SK-N-SH treated with all-trans-retinoic acid at 6 μM for 48 hours (cell line): ENCODE measurements around the gene AGGF1.

ENCODE experiments used
- ATAC-seq: fragments of 200-7000 bp; cut with Tn5 transposase; 3 replicates; pipeline ENCODE4 v1.9.1; 2020; ENCODE audit warnings: mild to moderate bottlenecking, moderate library complexity
- ARNTL ChIP-seq: fragments of 450-650 bp; formaldehyde crosslinking; IDR thresholded peaks from 2 replicates; pipeline ENCODE4 v1.5.0; 2020; ENCODE audit warnings: low read depth, mild to moderate bottlenecking, moderate library complexity, borderline replicate concordance
- BACH2 ChIP-seq: fragments of 250-450 bp; sonication (Bioruptor Pico); IDR thresholded peaks from 2 replicates; pipeline ENCODE4 v1.9.0; 2021; ENCODE audit warnings: mild to moderate bottlenecking, borderline replicate concordance
- CSDC2 ChIP-seq: fragments of 250-450 bp; sonication (Bioruptor Pico); IDR thresholded peaks from 2 replicates; pipeline ENCODE4 v1.5.0; 2020; ENCODE audit warnings: mild to moderate bottlenecking, moderate library complexity
- ESRRG ChIP-seq: fragments of 250-450 bp; sonication (Bioruptor Pico); IDR thresholded peaks from 2 replicates; pipeline ENCODE4 v1.6.1; 2021; ENCODE audit warnings: mild to moderate bottlenecking
- GLIS3 ChIP-seq: fragments of 250-450 bp; sonication (Bioruptor Pico); IDR thresholded peaks from 2 replicates; pipeline ENCODE4 v1.5.0; 2020; ENCODE audit warnings: mild to moderate bottlenecking, moderate library complexity
- ISL1 ChIP-seq: fragments of 250-450 bp; sonication (Bioruptor Pico); IDR thresholded peaks from 2 replicates; pipeline ENCODE4 v2.1.2; 2022; ENCODE audit warnings: mild to moderate bottlenecking, moderate library complexity
- OSR1 ChIP-seq: fragments of 250-450 bp; sonication (Bioruptor Pico); IDR thresholded peaks from 2 replicates; pipeline ENCODE4 v1.8.0; 2022; ENCODE audit warnings: moderate library complexity, mild to moderate bottlenecking, inconsistent platforms
- PPARA ChIP-seq: fragments of 250-450 bp; sonication (Bioruptor Pico); IDR thresholded peaks from 2 replicates; pipeline ENCODE4 v1.5.0; 2020; ENCODE audit warnings: mild to moderate bottlenecking, borderline replicate concordance
- RARB ChIP-seq: fragments of 250-450 bp; sonication (Bioruptor Pico); IDR thresholded peaks from 2 replicates; pipeline ENCODE4 v1.8.0; 2021; ENCODE audit warnings: mild to moderate bottlenecking, moderate library complexity
- SNAI2 ChIP-seq: fragments of 250-450 bp; sonication (Bioruptor Pico); IDR thresholded peaks from 2 replicates; pipeline ENCODE4 v1.5.0; 2020; ENCODE audit warnings: mild to moderate bottlenecking, moderate library complexity
- TCF4 ChIP-seq: fragments of 250-450 bp; sonication (Bioruptor Pico); IDR thresholded peaks from 2 replicates; pipeline ENCODE4 v1.8.0; 2021; ENCODE audit warnings: mild to moderate bottlenecking, moderate library complexity, borderline replicate concordance
- ZC3H10 ChIP-seq: fragments of 250-450 bp; sonication (Bioruptor Pico); IDR thresholded peaks from 2 replicates; pipeline ENCODE4 v1.5.1; 2021; ENCODE audit warnings: mild to moderate bottlenecking, moderate library complexity
- ZFP3 ChIP-seq: fragments of 250-450 bp; sonication (Bioruptor Pico); IDR thresholded peaks from 2 replicates; pipeline ENCODE4 v1.5.0; 2020; ENCODE audit warnings: mild to moderate bottlenecking, moderate library complexity
- ZFP30 ChIP-seq: fragments of 450-650 bp; formaldehyde crosslinking; IDR thresholded peaks from 2 replicates; pipeline ENCODE4 v1.5.0; 2022; ENCODE audit warnings: mild to moderate bottlenecking, moderate library complexity
- ZNF565 ChIP-seq: fragments of 450-650 bp; formaldehyde crosslinking; conservative IDR thresholded peaks from 2 replicates; pipeline ENCODE4 v1.5.0; 2020; ENCODE audit warnings: low read depth, mild to moderate bottlenecking, moderate library complexity
- ZNF70 ChIP-seq: fragments of 450-650 bp; formaldehyde crosslinking; IDR thresholded peaks from 2 replicates; pipeline ENCODE4 v1.5.0; 2020; ENCODE audit warnings: mild to moderate bottlenecking, moderate library complexity
- ZNF8 ChIP-seq: fragments of 450-650 bp; formaldehyde crosslinking; IDR thresholded peaks from 2 replicates; pipeline ENCODE4 v1.5.0; 2020; ENCODE audit warnings: mild to moderate bottlenecking, moderate library complexity
- TF ChIP-seq, protein P1 (sequence below): fragments of 250-450 bp; sonication (Bioruptor Pico); IDR thresholded peaks from 2 replicates; pipeline ENCODE4 v1.8.0; 2021; ENCODE audit warnings: low read depth, mild to moderate bottlenecking, moderate library complexity, borderline replicate concordance
- TF ChIP-seq, protein P2 (sequence below): fragments of 250-450 bp; sonication (Bioruptor Pico); IDR thresholded peaks from 2 replicates; pipeline ENCODE4 v1.5.0; 2020; ENCODE audit warnings: mild to moderate bottlenecking, moderate library complexity
- TF ChIP-seq, protein P3 (sequence below): fragments of 250-450 bp; sonication (Bioruptor Pico); IDR thresholded peaks from 2 replicates; pipeline ENCODE4 v1.5.1; 2021; ENCODE audit warnings: mild to moderate bottlenecking, moderate library complexity
- TF ChIP-seq, protein P4 (sequence below): fragments of 250-450 bp; sonication (Bioruptor Pico); IDR thresholded peaks from 2 replicates; pipeline ENCODE4 v1.5.1; 2020; ENCODE audit warnings: low read depth, mild to moderate bottlenecking, moderate library complexity
- TF ChIP-seq, protein P5 (sequence below): fragments of 250-450 bp; sonication (Bioruptor Pico); IDR thresholded peaks from 2 replicates; pipeline ENCODE4 v1.8.0; 2020; ENCODE audit warnings: mild to moderate bottlenecking, moderate library complexity, borderline replicate concordance

The AGGF1 gene

GRCh38 chr5:77008413-77008812, 21.8 kb upstream of the AGGF1 start:
- no peak; the same call in 2 of the 3 replicates for ATAC-seq
- no peak; the same call in 1 of the 2 replicates for TF ChIP-seq TCF4 (CRISPR knock-in tag)
- TF ChIP-seq, protein P1, sequence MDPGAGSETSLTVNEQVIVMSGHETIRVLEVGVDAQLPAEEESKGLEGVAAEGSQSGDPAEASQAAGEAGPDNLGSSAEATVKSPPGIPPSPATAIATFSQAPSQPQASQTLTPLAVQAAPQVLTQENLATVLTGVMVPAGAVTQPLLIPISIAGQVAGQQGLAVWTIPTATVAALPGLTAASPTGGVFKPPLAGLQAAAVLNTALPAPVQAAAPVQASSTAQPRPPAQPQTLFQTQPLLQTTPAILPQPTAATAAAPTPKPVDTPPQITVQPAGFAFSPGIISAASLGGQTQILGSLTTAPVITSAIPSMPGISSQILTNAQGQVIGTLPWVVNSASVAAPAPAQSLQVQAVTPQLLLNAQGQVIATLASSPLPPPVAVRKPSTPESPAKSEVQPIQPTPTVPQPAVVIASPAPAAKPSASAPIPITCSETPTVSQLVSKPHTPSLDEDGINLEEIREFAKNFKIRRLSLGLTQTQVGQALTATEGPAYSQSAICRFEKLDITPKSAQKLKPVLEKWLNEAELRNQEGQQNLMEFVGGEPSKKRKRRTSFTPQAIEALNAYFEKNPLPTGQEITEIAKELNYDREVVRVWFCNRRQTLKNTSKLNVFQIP (CRISPR knock-in tag), result peak; percentile 69; the same call in 1 of the 2 replicates
- peak; percentile 86 for TF ChIP-seq ISL1 (CRISPR knock-in tag)
- TF ChIP-seq GLIS3 (CRISPR knock-in tag), result peak; percentile 89
- TF ChIP-seq ESRRG (CRISPR knock-in tag), result 0 out of 2 replicates have a peak, but pooled peaks have one; percentile 56
- TF ChIP-seq CSDC2, result 0 out of 2 replicates have a peak, but pooled peaks have one; percentile 57
- 0 out of 2 replicates have a peak, but pooled peaks have one; percentile 43 for TF ChIP-seq ZFP3 (CRISPR knock-in tag)
- TF ChIP-seq ZC3H10, result 0 out of 2 replicates have a peak, but pooled peaks have one; percentile 41
- peak; percentile 9; the same call in 1 of the 2 replicates for TF ChIP-seq ZFP30
- TF ChIP-seq, protein P2, sequence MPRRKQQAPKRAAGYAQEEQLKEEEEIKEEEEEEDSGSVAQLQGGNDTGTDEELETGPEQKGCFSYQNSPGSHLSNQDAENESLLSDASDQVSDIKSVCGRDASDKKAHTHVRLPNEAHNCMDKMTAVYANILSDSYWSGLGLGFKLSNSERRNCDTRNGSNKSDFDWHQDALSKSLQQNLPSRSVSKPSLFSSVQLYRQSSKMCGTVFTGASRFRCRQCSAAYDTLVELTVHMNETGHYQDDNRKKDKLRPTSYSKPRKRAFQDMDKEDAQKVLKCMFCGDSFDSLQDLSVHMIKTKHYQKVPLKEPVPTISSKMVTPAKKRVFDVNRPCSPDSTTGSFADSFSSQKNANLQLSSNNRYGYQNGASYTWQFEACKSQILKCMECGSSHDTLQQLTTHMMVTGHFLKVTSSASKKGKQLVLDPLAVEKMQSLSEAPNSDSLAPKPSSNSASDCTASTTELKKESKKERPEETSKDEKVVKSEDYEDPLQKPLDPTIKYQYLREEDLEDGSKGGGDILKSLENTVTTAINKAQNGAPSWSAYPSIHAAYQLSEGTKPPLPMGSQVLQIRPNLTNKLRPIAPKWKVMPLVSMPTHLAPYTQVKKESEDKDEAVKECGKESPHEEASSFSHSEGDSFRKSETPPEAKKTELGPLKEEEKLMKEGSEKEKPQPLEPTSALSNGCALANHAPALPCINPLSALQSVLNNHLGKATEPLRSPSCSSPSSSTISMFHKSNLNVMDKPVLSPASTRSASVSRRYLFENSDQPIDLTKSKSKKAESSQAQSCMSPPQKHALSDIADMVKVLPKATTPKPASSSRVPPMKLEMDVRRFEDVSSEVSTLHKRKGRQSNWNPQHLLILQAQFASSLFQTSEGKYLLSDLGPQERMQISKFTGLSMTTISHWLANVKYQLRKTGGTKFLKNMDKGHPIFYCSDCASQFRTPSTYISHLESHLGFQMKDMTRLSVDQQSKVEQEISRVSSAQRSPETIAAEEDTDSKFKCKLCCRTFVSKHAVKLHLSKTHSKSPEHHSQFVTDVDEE (CRISPR knock-in tag), result 0 out of 2 replicates have a peak, but pooled peaks have one; percentile 61
- no peak for TF ChIP-seq SNAI2
- TF ChIP-seq OSR1 (CRISPR knock-in tag), result no peak
- TF ChIP-seq, protein P3, sequence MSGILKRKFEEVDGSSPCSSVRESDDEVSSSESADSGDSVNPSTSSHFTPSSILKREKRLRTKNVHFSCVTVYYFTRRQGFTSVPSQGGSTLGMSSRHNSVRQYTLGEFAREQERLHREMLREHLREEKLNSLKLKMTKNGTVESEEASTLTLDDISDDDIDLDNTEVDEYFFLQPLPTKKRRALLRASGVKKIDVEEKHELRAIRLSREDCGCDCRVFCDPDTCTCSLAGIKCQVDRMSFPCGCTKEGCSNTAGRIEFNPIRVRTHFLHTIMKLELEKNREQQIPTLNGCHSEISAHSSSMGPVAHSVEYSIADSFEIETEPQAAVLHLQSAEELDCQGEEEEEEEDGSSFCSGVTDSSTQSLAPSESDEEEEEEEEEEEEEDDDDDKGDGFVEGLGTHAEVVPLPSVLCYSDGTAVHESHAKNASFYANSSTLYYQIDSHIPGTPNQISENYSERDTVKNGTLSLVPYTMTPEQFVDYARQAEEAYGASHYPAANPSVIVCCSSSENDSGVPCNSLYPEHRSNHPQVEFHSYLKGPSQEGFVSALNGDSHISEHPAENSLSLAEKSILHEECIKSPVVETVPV, result no peak
- TF ChIP-seq RARB (CRISPR knock-in tag), result no peak
- TF ChIP-seq, protein P4, sequence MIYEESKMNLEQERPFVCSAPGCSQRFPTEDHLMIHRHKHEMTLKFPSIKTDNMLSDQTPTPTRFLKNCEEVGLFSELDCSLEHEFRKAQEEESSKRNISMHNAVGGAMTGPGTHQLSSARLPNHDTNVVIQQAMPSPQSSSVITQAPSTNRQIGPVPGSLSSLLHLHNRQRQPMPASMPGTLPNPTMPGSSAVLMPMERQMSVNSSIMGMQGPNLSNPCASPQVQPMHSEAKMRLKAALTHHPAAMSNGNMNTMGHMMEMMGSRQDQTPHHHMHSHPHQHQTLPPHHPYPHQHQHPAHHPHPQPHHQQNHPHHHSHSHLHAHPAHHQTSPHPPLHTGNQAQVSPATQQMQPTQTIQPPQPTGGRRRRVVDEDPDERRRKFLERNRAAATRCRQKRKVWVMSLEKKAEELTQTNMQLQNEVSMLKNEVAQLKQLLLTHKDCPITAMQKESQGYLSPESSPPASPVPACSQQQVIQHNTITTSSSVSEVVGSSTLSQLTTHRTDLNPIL, result peak; percentile 61; the same call in 1 of the 2 replicates
- TF ChIP-seq, protein P5, sequence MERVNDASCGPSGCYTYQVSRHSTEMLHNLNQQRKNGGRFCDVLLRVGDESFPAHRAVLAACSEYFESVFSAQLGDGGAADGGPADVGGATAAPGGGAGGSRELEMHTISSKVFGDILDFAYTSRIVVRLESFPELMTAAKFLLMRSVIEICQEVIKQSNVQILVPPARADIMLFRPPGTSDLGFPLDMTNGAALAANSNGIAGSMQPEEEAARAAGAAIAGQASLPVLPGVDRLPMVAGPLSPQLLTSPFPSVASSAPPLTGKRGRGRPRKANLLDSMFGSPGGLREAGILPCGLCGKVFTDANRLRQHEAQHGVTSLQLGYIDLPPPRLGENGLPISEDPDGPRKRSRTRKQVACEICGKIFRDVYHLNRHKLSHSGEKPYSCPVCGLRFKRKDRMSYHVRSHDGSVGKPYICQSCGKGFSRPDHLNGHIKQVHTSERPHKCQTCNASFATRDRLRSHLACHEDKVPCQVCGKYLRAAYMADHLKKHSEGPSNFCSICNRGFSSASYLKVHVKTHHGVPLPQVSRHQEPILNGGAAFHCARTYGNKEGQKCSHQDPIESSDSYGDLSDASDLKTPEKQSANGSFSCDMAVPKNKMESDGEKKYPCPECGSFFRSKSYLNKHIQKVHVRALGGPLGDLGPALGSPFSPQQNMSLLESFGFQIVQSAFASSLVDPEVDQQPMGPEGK, result peak; percentile 95

DNA sequence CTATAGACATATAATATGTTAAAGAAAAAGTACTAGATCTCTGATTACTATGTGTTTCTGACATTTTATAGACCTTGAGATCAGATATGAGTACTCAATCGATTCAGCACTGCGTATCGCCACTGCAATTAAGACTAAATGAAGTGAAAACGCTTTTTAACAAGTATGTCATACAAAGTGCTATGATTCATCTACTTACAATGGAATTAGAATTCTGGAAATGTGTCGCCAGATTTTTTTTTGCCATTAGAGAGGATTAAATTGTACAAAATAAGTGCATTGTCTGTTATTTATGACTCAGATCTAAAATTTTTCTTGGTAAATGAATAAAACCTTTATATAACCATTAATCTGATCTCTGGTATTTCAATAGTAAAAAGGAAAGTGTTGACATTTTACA, 20.0 kb upstream of the AGGF1 start:
- no peak for TF ChIP-seq RARB (CRISPR knock-in tag)
- no peak for TF ChIP-seq GLIS3 (CRISPR knock-in tag)
- TF ChIP-seq OSR1 (CRISPR knock-in tag), result no peak
- peak; percentile 84 for TF ChIP-seq ISL1 (CRISPR knock-in tag)
- no peak for TF ChIP-seq CSDC2
- ATAC-seq, result no peak

DNA sequence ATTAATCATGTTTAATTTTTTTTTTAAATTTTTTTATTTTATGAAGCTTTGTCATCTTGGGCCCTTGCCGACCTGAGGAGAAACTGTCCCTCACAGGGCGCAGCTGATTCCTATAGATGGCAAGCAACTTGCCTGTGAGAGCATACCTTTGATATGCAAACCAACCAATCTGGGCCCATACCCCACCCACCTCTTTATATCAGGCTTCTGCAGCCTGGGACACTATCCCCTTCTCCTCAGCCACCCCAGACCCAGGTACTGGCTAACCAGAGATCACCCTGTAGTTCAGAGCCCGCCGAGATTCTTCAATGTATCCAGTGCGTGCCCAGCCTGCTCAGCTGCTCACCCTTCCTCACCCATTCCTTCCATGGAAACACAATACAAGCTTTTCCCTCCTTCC, 18.7 kb upstream of the AGGF1 start:
- no peak for TF ChIP-seq ESRRG (CRISPR knock-in tag)
- TF ChIP-seq PPARA (CRISPR knock-in tag), result no peak
- no peak for TF ChIP-seq RARB (CRISPR knock-in tag)
- no peak for TF ChIP-seq ZFP3 (CRISPR knock-in tag)
- TF ChIP-seq ZNF565 (CRISPR knock-in tag), result no peak
- no peak for TF ChIP-seq ZNF70 (CRISPR knock-in tag)
- no peak for TF ChIP-seq ZC3H10
- no peak for ATAC-seq

DNA sequence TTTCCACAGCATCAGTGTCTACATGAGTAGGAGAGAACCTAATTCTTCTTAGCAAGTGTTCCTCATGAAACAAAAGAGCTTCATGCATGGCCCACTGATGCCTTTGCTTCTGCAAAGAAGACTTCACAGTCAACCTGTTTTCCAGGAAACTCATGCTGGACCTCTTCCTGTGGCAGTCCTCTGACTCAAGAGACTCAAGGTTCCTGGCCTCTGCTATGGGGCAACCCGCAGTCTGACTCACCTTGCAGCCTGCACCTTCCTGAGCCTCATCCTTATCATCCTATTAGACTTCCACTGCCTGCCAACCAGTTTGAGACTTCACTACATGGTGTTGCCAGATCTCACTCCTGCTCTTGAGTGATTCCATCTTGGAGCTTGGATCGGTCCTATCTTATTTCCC, 17.6 kb upstream of the AGGF1 start:
- no peak for ATAC-seq
- TF ChIP-seq, protein P2 (CRISPR knock-in tag), result no peak
- TF ChIP-seq SNAI2, result no peak
- no peak for TF ChIP-seq GLIS3 (CRISPR knock-in tag)
- TF ChIP-seq TCF4 (CRISPR knock-in tag), result no peak
- TF ChIP-seq ZFP30, result no peak
- TF ChIP-seq, protein P5, result no peak
- no peak for TF ChIP-seq ZNF8 (CRISPR knock-in tag)
- TF ChIP-seq ESRRG (CRISPR knock-in tag), result no peak
- TF ChIP-seq ZC3H10, result no peak
- no peak for TF ChIP-seq BACH2 (CRISPR knock-in tag)
- no peak for TF ChIP-seq ARNTL
